Fibroblast of gingiva (primary cell): ENCODE data around the gene U2SURP.

ENCODE experiments used
- DNase-seq: peaks from one replicate; pipeline ENCODE4 v3.0.0-alpha.2; 2011; ENCODE audit warnings: low read depth

Gene U2SURP

GRCh38 chr3:143101792-143102381 is 100.5 kb downstream of the U2SURP start:
- no peak for DNase-seq

GRCh38 chr3:143103652-143104051 is 102.3 kb downstream of the U2SURP start:
- no peak for DNase-seq

GRCh38 chr3:143105170-143105569 is 103.8 kb downstream of the U2SURP start:
- DNase-seq: no peak

- no peak for DNase-seq
Observed at GRCh38 chr3:143109861-143110260, 108.5 kb downstream of the U2SURP start.
